ENCODE measurements around the gene ASAP2.

DNA sequence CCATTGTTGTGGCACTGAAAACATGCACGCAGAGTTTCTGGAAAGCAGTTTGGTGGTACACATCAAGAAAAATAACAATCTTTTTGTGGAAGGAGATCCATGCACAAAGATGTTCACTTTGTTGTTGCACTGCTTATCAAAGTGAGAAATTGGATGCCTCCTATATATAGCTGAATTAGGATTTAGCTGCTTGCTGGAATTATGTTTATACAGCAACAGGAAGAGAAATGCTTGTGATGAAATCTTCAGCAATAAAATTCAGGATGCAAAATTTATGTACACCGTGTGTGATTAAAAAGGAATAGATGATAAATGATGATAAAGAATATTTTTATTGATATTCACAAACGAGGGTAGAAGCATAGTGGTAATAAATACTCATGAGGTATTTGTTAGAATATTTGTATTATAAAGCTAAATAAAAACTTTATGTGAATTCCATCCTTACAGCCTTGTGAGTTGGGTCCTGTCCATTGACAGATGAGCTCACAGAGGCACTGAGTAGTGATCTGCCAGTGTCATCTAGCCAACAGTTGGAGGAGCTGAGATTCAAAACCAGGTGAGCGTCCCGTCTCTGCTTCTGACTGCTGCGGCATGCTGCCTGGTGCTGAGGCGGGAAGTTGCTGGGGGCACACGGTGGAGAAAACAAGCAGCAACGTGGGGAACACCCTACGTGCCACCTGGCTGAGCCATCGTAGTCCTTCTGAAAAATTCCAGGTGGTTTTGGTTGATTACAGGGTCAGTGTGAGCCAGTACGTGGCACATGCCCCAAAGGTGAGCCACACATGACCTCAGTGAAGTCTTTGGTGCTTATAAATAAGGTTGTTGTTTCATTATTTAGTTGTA lies 80.2 kb downstream of the ASAP2 start:
- TF ChIP-seq, protein P1, sequence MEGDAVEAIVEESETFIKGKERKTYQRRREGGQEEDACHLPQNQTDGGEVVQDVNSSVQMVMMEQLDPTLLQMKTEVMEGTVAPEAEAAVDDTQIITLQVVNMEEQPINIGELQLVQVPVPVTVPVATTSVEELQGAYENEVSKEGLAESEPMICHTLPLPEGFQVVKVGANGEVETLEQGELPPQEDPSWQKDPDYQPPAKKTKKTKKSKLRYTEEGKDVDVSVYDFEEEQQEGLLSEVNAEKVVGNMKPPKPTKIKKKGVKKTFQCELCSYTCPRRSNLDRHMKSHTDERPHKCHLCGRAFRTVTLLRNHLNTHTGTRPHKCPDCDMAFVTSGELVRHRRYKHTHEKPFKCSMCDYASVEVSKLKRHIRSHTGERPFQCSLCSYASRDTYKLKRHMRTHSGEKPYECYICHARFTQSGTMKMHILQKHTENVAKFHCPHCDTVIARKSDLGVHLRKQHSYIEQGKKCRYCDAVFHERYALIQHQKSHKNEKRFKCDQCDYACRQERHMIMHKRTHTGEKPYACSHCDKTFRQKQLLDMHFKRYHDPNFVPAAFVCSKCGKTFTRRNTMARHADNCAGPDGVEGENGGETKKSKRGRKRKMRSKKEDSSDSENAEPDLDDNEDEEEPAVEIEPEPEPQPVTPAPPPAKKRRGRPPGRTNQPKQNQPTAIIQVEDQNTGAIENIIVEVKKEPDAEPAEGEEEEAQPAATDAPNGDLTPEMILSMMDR (IDR thresholded peaks at IDR 0.05): no peak
- TF ChIP-seq POLR2A (IDR thresholded peaks at IDR 0.05): no peak
